ENCODE results near the gene ARHGAP18.

DNA sequence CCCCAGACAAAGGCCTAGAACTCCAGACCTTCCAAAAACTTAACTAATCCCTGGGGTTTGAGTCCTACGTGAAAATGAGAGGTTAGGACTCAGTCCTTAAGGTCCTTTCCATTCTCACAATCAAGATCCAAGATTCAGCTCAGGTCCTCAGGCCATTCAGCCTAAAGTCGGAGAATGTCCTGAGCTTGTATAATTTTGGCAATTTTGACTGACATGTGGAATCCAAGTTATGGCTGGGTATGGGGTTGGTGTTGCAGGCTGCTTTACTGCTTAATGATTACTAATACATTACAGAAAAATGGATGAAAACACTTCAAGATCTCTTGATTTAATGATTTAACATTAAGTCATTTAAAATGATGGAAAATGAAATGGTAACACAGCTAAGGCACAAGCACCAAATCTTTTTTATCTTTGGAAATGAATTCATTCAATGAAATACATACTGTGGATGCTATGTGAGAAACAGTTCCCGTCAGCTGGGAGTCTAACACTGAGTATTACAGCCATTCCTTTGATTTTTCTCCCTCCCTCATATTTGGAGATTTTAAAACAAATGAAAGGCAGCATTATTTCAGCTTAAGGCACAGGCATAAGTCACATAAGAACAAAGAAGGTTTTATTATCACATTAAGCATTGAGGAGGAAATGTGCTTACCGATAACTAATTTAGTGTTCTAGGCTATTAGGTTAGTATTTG is 1.3 kb downstream of the ARHGAP18 start:
- TF ChIP-seq, protein P1, sequence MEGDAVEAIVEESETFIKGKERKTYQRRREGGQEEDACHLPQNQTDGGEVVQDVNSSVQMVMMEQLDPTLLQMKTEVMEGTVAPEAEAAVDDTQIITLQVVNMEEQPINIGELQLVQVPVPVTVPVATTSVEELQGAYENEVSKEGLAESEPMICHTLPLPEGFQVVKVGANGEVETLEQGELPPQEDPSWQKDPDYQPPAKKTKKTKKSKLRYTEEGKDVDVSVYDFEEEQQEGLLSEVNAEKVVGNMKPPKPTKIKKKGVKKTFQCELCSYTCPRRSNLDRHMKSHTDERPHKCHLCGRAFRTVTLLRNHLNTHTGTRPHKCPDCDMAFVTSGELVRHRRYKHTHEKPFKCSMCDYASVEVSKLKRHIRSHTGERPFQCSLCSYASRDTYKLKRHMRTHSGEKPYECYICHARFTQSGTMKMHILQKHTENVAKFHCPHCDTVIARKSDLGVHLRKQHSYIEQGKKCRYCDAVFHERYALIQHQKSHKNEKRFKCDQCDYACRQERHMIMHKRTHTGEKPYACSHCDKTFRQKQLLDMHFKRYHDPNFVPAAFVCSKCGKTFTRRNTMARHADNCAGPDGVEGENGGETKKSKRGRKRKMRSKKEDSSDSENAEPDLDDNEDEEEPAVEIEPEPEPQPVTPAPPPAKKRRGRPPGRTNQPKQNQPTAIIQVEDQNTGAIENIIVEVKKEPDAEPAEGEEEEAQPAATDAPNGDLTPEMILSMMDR (IDR thresholded peaks at IDR 0.05; ENCODE audit: insufficient read depth, low read length, poor library complexity, severe bottlenecking), result no peak
- TF ChIP-seq EZH2phosphoT487 (conservative IDR thresholded peaks at IDR 0.05; ENCODE audit: low read length), result no peak

Measured in SU-DHL-6 (cell line).